Dedifferentiated amniotic fluid mesenchymal stem cell (primary cell): Measurements from ENCODE around the gene ID2.
A peak's percentile ranks its signal among the peaks of the same experiment; 100 is the strongest.
"Not testable (repeated sequence)": the region's sequence is repeated elsewhere in the genome, so short reads cannot be mapped to it uniquely, and the experiment has no call there.

Source experiments
- DNase-seq: peaks from one replicate; pipeline ENCODE4 v3.0.0-alpha.2; 2016; ENCODE audit errors: extremely low spot score

ID2 gene

GRCh38 chr2:8684878-8685696 is 3.2 kb downstream of the ID2 start:
- peak; percentile 42 for DNase-seq

- DNase-seq, result peak; percentile 29
Observed at GRCh38 chr2:8685697-8686358, 4.0 kb downstream of the ID2 start.

GRCh38 chr2:8691859-8692437 is 10.1 kb downstream of the ID2 start:
- no peak for DNase-seq

- DNase-seq, result no peak
Observed at GRCh38 chr2:8692783-8693156, 10.9 kb downstream of the ID2 start.

GRCh38 chr2:8693157-8693821 is 11.4 kb downstream of the ID2 start:
- DNase-seq, result no peak

GRCh38 chr2:8694737-8695136 is 12.9 kb downstream of the ID2 start:
- no peak for DNase-seq

- DNase-seq, result no peak
Observed at GRCh38 chr2:8697190-8697589, 15.3 kb downstream of the ID2 start.

GRCh38 chr2:8699839-8700238 is 18.0 kb downstream of the ID2 start:
- no peak for DNase-seq

- DNase-seq, result no peak
Observed at GRCh38 chr2:8701681-8702379, 20.0 kb downstream of the ID2 start.

GRCh38 chr2:8704906-8705305 is 23.1 kb downstream of the ID2 start:
- DNase-seq, result no peak

- DNase-seq, result no peak
Observed at GRCh38 chr2:8709611-8710010, 27.8 kb downstream of the ID2 start.

- no peak for DNase-seq
Observed at GRCh38 chr2:8710951-8711350, 29.1 kb downstream of the ID2 start.

- no peak for DNase-seq
Observed at GRCh38 chr2:8714283-8714682, 32.4 kb downstream of the ID2 start.

GRCh38 chr2:8714971-8715370 is 33.1 kb downstream of the ID2 start:
- no peak for DNase-seq

GRCh38 chr2:8719528-8719927 is 37.7 kb downstream of the ID2 start:
- no peak for DNase-seq

- no peak for DNase-seq
Observed at GRCh38 chr2:8720741-8721140, 38.9 kb downstream of the ID2 start.

- no peak for DNase-seq
Observed at GRCh38 chr2:8721410-8721809, 39.6 kb downstream of the ID2 start.

GRCh38 chr2:8722986-8723385 is 41.1 kb downstream of the ID2 start:
- no peak for DNase-seq

GRCh38 chr2:8725838-8726237 is 44.0 kb downstream of the ID2 start:
- DNase-seq, result no peak

GRCh38 chr2:8728305-8729015 is 46.6 kb downstream of the ID2 start:
- no peak for DNase-seq

GRCh38 chr2:8729101-8729500 is 47.2 kb downstream of the ID2 start:
- DNase-seq, result not testable (repeated sequence)
